Vagina (tissue), 2 donors: Measurements from ENCODE around the gene TIMELESS. TPM values are rescaled to one million over a fixed set of nuclear protein-coding genes. Genes with fewer than 3 reads are reported as not detected.

Experiments
- DNase-seq, 2 donors: peaks; one replicate each; pipeline ENCODE4 v3.0.0-alpha.2; 2017; ENCODE audit errors: extremely low spot score in 2 of 2
- H3K27ac ChIP-seq: fragments of 200-600 bp; sonication (generic); one replicate; pipeline ENCODE4 v1.5.1; 2019
- H3K27me3 ChIP-seq: fragments of 200-600 bp; sonication (generic); one replicate; pipeline ENCODE4 v1.5.1; 2019
- H3K36me3 ChIP-seq, 2 donors: fragments of 200-600 bp; sonication (generic); one replicate each; pipeline ENCODE4 v1.5.1; 2017 to 2019
- H3K4me1 ChIP-seq: fragments of 200-600 bp; sonication (generic); one replicate; pipeline ENCODE4 v1.5.1; 2019
- H3K4me3 ChIP-seq, 2 donors: fragments of 200-600 bp; sonication (generic); 1 replicate in 1 of 2; 2 replicates in 1 of 2; pipeline ENCODE4 v1.5.1; 2016 to 2019
- H3K9me3 ChIP-seq: fragments of 200-600 bp; sonication (generic); one replicate; pipeline ENCODE4 v1.5.1; 2019
- POLR2A ChIP-seq, 2 donors: fragments of 450-650 bp; IDR thresholded peaks; one replicate each; pipeline ENCODE4 v1.6.1; 2017; ENCODE audit warnings: antibody characterized with exemption in 2 of 2, mild to moderate bottlenecking in 2 of 2, moderate library complexity in 2 of 2
- POLR2AphosphoS5 ChIP-seq, 2 donors: sonication (generic); formaldehyde crosslinking; IDR thresholded peaks; one replicate each; pipeline ENCODE4 v1.9.0; 2017; ENCODE audit warnings: antibody characterized with exemption in 2 of 2, mild to moderate bottlenecking in 2 of 2, low read depth in 1 of 2; ENCODE audit not compliant: insufficient read depth in 1 of 2
- intact Hi-C: fragments of 100-400 bp; cut with DNase I; formaldehyde crosslinking; loops from one replicate; pipeline ENCODE4 v1.15.1; 2023
- total RNA-seq: library from RNA; depleted of rRNA; stranded (reverse); fragments of >200 nt; gene quantifications from one replicate; pipeline ENCODE4 v1.2.3, GENCODE V29; 2016
- TF ChIP-seq, protein P1 (sequence below), 3 experiments: fragments of 450-650 bp in 2 of 3; fragments of 200-600 bp in 1 of 3; sonication (generic) in 1 of 3; IDR thresholded peaks; one replicate each; pipeline ENCODE4 v1.5.1; 2017 to 2019; ENCODE audit warnings: antibody characterized with exemption in 3 of 3, mild to moderate bottlenecking in 2 of 3, moderate library complexity in 2 of 3

Gene TIMELESS
- total RNA-seq, 1 donor from 2014 or later = 6.1 TPM

DNA sequence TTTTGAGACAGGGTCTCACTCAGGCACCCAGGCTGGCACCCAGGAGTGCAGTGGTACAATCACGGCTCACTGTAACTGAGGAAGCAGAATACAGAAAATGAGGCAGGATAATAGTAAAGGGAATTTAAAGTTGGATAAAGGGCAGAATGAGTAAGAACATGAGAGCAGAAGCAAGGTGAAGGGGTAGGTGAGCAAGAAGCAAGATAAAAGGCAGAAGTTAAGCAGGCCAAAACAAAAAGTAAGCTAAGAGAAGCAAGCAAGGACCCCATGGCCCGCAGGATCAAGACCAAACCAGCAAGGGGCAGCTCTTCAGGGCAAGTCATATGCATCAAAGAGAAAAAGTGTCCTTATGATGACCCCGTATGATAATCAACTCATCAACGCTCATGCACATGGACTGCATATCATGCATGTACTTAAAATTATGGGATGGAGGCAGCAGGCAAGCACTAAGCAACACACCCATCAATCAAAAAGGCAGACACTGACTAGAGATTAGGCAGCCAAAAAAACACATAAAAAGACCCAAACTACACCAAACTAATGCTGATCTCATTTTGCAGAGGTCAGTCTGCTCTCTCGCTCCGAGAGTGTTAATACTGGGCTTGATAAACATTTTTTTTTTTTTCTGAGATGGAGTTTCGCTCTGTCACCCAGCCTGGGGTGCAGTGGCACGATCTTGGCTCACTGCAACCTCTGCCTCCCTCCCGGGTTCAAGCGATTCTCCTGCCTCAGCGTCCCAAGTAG is 11.6 kb downstream of the TIMELESS start:
- Histone ChIP-seq H3K4me1 (no peaks in the 10 kb centered on the region), H3K36me3 (no peaks in the 10 kb centered on the region), H3K9me3 (no peaks in the 10 kb centered on the region), H3K27ac (no peak overlapping the region), H3K4me3 (no peak overlapping the region), H3K27me3 (no peaks in the 10 kb centered on the region)
- no peak for DNase-seq
- TF ChIP-seq, protein P1, sequence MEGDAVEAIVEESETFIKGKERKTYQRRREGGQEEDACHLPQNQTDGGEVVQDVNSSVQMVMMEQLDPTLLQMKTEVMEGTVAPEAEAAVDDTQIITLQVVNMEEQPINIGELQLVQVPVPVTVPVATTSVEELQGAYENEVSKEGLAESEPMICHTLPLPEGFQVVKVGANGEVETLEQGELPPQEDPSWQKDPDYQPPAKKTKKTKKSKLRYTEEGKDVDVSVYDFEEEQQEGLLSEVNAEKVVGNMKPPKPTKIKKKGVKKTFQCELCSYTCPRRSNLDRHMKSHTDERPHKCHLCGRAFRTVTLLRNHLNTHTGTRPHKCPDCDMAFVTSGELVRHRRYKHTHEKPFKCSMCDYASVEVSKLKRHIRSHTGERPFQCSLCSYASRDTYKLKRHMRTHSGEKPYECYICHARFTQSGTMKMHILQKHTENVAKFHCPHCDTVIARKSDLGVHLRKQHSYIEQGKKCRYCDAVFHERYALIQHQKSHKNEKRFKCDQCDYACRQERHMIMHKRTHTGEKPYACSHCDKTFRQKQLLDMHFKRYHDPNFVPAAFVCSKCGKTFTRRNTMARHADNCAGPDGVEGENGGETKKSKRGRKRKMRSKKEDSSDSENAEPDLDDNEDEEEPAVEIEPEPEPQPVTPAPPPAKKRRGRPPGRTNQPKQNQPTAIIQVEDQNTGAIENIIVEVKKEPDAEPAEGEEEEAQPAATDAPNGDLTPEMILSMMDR (IDR thresholded peaks at IDR 0.05) = no peak
- TF ChIP-seq POLR2AphosphoS5 (IDR thresholded peaks at IDR 0.05; ENCODE audit: insufficient read depth in 1 of 2, low read depth in 1 of 2) = no peak
- no peak for TF ChIP-seq POLR2A (IDR thresholded peaks at IDR 0.05)
- intact Hi-C loops = no loop called here

DNA sequence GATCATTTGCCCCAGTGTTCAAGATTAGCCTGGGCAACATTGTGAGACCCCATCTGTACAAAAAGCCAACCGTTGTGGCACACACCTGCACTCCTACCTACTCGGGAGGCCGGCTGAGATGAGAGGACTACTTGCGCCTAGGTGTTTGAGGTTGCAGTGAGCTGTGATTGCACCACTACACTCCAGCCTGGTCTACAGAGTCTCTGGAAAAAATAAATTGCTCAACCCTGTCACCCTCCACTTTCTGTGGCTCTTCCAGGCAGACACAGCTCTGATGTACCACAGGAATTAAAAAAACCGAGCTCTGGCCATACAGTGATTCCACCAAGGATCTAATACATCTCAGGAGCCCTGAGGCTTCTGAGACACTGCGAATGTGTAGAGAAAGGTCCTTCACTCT is 14.4 kb downstream of the TIMELESS start:
- Histone ChIP-seq H3K36me3 (peaks cover 0 to 9% of the 10 kb centered on the region in 2 donors), H3K27ac (no peak overlapping the region), H3K27me3 (no peaks in the 10 kb centered on the region), H3K4me1 (no peaks in the 10 kb centered on the region), H3K4me3 (no peak overlapping the region), H3K9me3 (no peaks in the 10 kb centered on the region)
- TF ChIP-seq POLR2AphosphoS5 (IDR thresholded peaks at IDR 0.05; ENCODE audit: insufficient read depth in 1 of 2, low read depth in 1 of 2) = no peak
- TF ChIP-seq, protein P1 (IDR thresholded peaks at IDR 0.05) = no peak
- TF ChIP-seq POLR2A (IDR thresholded peaks at IDR 0.05) = no peak
- DNase-seq = no peak
- intact Hi-C loops = no loop called here

DNA sequence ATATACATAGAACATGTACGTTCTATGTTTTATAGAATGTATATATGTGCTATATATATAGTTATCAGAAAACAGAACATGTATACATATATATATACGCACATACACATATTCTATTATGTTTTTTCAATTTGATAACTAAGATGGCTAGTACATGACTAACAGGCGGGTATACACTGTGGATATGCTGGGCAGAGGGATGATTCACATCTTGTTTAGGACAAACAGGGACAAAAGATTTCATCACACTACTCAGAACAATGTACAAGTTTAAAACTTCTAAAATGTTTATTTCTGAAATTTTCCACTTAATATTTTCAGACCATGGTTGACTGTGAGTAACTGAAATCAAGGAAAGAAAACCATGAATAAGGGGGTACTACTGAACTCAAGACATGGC is 17.4 kb downstream of the TIMELESS start:
- no peak for DNase-seq
- intact Hi-C loops = no loop called here
- Histone ChIP-seq H3K9me3 (no peaks in the 10 kb centered on the region), H3K4me3 (no peak overlapping the region), H3K27me3 (no peaks in the 10 kb centered on the region), H3K27ac (no peak overlapping the region), H3K36me3 (peaks cover 0 to 9% of the 10 kb centered on the region in 2 donors), H3K4me1 (no peaks in the 10 kb centered on the region)
- TF ChIP-seq, protein P1 (IDR thresholded peaks at IDR 0.05) = no peak
- TF ChIP-seq POLR2AphosphoS5 (IDR thresholded peaks at IDR 0.05; ENCODE audit: insufficient read depth in 1 of 2, low read depth in 1 of 2) (no peak), POLR2A (IDR thresholded peaks at IDR 0.05) (no peak)

DNA sequence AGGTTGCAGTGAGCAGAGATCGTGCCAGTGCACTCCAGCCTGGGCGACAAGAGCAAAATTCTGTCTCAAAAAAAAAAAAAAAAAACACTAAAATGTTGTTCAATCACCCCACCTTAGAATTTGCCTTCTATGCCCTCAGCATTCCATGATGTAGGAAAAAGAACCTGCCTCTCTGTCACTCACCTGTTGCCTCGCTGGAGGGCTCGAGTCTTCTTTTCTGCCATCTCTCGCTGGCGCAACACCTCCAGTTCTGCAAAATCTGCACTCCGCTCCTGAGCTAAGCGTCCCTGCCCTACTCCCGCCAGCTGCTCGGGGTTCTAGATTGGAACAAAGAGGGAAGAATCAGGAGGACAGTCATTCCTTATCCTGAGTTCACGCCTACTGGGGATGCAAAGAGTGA is 17.9 kb downstream of the TIMELESS start:
- Histone ChIP-seq H3K9me3 (no peaks in the 10 kb centered on the region), H3K4me3 (no peak overlapping the region), H3K27ac (no peak overlapping the region), H3K4me1 (no peaks in the 10 kb centered on the region), H3K36me3 (peaks cover 0 to 9% of the 10 kb centered on the region in 2 donors), H3K27me3 (no peaks in the 10 kb centered on the region)
- intact Hi-C loops = no loop called here
- TF ChIP-seq, protein P1 (IDR thresholded peaks at IDR 0.05) = no peak
- TF ChIP-seq POLR2A (IDR thresholded peaks at IDR 0.05) (no peak), POLR2AphosphoS5 (IDR thresholded peaks at IDR 0.05; ENCODE audit: insufficient read depth in 1 of 2, low read depth in 1 of 2) (no peak)
- no peak for DNase-seq

DNA sequence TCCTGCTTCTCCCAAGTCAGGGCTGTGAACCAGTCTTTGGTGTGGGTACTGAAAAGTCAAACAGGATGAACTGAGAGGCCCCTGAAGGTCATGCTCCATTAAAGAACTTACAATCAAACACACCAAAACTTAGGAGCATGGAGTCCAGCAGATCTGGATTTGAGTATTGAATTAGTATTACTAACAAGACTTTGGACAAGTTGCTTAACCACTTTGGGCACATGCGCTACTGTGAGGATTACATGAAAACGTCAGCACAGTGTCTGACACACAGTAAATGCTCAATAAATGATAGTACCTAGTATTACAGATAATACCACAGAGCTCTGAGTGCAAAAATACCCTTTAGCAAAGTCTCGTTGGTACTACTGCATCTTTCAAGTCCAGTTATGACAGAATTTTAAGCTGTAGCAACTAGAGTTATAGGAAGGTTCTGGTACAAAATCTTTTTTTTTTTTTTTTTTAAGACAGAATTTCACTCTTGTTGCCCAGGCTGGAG is 23.2 kb downstream of the TIMELESS start:
- Histone ChIP-seq H3K27ac (no peak overlapping the region), H3K9me3 (no peaks in the 10 kb centered on the region), H3K4me1 (no peaks in the 10 kb centered on the region), H3K36me3 (peaks cover 0 to 22% of the 10 kb centered on the region in 2 donors), H3K4me3 (no peak overlapping the region), H3K27me3 (no peaks in the 10 kb centered on the region)
- intact Hi-C loops = no loop called here
- TF ChIP-seq, protein P1 (IDR thresholded peaks at IDR 0.05) = no peak
- TF ChIP-seq POLR2AphosphoS5 (IDR thresholded peaks at IDR 0.05; ENCODE audit: insufficient read depth in 1 of 2, low read depth in 1 of 2) (no peak), POLR2A (IDR thresholded peaks at IDR 0.05) (no peak)
- DNase-seq = no peak
